Activated CD4-positive, alpha-beta T cell treated with anti-CD3 and anti-CD28 coated beads for 48 hours (primary cell): ENCODE measurements around the gene CYP1A1.

Source experiments
- DNase-seq: peaks from one replicate; pipeline ENCODE4 v3.0.0-alpha.2; 2020

Gene CYP1A1

GRCh38 chr15:74725225-74725774 lies at the start of gene CYP1A1:
TSS of gene CYP1A1 (minus strand) at chr15:74725528. CDS start at chr15:74723097, 2,431 bp downstream.
- peak; percentile 51 for DNase-seq

- no peak for DNase-seq
These were observed 48.5 kb upstream of the CYP1A1 start for GRCh38 chr15:74773731-74774252.

- no peak for DNase-seq
These were observed 48.0 kb upstream of the CYP1A1 start for GRCh38 chr15:74773329-74773728.

GRCh38 chr15:74770211-74770903 lies 45.0 kb upstream of the CYP1A1 start:
- no peak for DNase-seq

- DNase-seq, result no peak
These were observed 44.2 kb upstream of the CYP1A1 start for GRCh38 chr15:74769463-74770025.

- DNase-seq, result peak; percentile 74
These were observed 43.5 kb upstream of the CYP1A1 start for GRCh38 chr15:74768771-74769342.

GRCh38 chr15:74768099-74768770 lies 42.9 kb upstream of the CYP1A1 start:
- no peak for DNase-seq

- DNase-seq, result no peak
These were observed 42.1 kb upstream of the CYP1A1 start for GRCh38 chr15:74767167-74768098.

- no peak for DNase-seq
These were observed 38.1 kb upstream of the CYP1A1 start for GRCh38 chr15:74763416-74763815.

GRCh38 chr15:74762791-74763150 lies 37.4 kb upstream of the CYP1A1 start:
- DNase-seq, result no peak

- DNase-seq, result no peak
These were observed 33.4 kb upstream of the CYP1A1 start for GRCh38 chr15:74758736-74759135.

- no peak for DNase-seq
These were observed 29.4 kb upstream of the CYP1A1 start for GRCh38 chr15:74754593-74755215.

- no peak for DNase-seq
These were observed 27.2 kb upstream of the CYP1A1 start for GRCh38 chr15:74752531-74752930.

GRCh38 chr15:74752011-74752410 lies 26.7 kb upstream of the CYP1A1 start:
- DNase-seq, result no peak

- no peak for DNase-seq
These were observed 25.4 kb upstream of the CYP1A1 start for GRCh38 chr15:74750751-74751150.

GRCh38 chr15:74749832-74750231 lies 24.5 kb upstream of the CYP1A1 start:
- no peak for DNase-seq

- no peak for DNase-seq
These were observed 23.1 kb upstream of the CYP1A1 start, which contains the start of gene CYP1A2 for GRCh38 chr15:74748322-74748946. TSS of gene CYP1A2 (plus strand) at chr15:74748845. CDS start at chr15:74749739, 894 bp downstream.

- DNase-seq, result no peak
These were observed 21.1 kb upstream of the CYP1A1 start for GRCh38 chr15:74746389-74746788.

GRCh38 chr15:74742422-74742821 lies 17.1 kb upstream of the CYP1A1 start:
- DNase-seq, result no peak

GRCh38 chr15:74738239-74738638 lies 12.9 kb upstream of the CYP1A1 start:
- peak; percentile 18 for DNase-seq

- no peak for DNase-seq
These were observed 10.0 kb upstream of the CYP1A1 start for GRCh38 chr15:74735305-74735704.
